ENCODE data around the gene BTNL3. TPM values are rescaled to one million over a fixed set of nuclear protein-coding genes. Genes with fewer than 3 reads are reported as not detected.
"Not testable (repeated sequence)": the region's sequence is repeated elsewhere in the genome, so short reads cannot be mapped to it uniquely, and the experiment has no call there.

BTNL3 gene
- total RNA-seq, 1 donor from 2014 or later: not detected

DNA sequence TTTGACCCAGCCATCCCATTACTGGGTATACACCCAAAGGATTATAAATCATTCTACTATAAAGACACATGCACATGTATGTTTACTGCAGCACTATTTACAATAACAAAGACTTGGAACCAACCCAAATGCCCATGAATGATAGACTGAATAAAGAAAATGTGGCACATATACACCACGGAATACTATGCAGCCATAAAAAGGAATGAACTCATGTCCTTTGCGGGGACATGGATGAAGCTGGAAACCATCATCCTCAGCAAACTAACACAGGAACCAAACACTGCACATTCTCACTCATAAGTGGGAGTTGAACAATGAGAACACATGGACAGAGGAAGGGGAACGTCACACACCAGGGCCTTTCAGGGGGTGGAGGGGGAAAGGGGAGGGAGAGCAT, 28.8 kb downstream of the BTNL3 start:
- H3K9me3 ChIP-seq (ENCODE audit: control insufficient read depth in 3 of 3, low read length in 3 of 3); H3K4me3 ChIP-seq (ENCODE audit: low read length in 3 of 3); H3K4me1 ChIP-seq (ENCODE audit: control insufficient read depth in 3 of 3, insufficient read depth in 3 of 3, low read length in 3 of 3); H3K27ac ChIP-seq (ENCODE audit: low read depth, low read length); H3K36me3 ChIP-seq (ENCODE audit: control insufficient read depth in 3 of 3, insufficient read depth in 3 of 3, low read length in 3 of 3); H3K9ac ChIP-seq (ENCODE audit: low read depth in 1 of 3, low read length in 3 of 3); H3K27me3 ChIP-seq (ENCODE audit: control insufficient read depth in 3 of 3, insufficient read depth in 3 of 3, low read length in 3 of 3): not testable (repeated sequence)

DNA sequence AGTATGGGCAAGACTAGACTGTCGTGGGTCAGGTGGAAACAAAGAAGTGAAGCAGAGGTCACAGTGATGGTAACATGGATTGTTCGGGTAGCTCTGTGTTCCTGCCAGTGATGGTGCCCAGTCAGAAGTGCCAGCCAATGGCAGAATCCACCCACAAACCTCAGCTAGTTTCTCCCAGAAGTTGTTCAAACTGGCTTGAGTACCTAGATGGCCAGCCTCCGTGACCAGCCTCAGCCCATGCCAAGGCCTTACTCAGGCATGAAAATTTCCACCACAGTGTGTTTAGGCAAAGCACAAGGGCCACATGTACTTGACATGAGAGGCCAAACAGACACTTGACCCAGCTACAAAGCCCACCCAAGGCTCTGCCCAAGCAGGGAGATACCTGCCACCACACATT, 32.0 kb downstream of the BTNL3 start:
- Histone ChIP-seq H3K27me3 (ENCODE audit: control insufficient read depth in 3 of 3, insufficient read depth in 3 of 3, low read length in 3 of 3) (no peaks in the 10 kb centered on the region), H3K36me3 (ENCODE audit: control insufficient read depth in 3 of 3, insufficient read depth in 3 of 3, low read length in 3 of 3) (no peaks in the 10 kb centered on the region), H3K9me3 (ENCODE audit: control insufficient read depth in 3 of 3, low read length in 3 of 3) (peaks cover 4 to 12% (median 9%) of the 10 kb centered on the region in 3 donors), H3K4me1 (ENCODE audit: control insufficient read depth in 3 of 3, insufficient read depth in 3 of 3, low read length in 3 of 3) (no peaks in the 10 kb centered on the region), H3K9ac (ENCODE audit: low read depth in 1 of 3, low read length in 3 of 3) (no peak overlapping the region), H3K4me3 (ENCODE audit: low read length in 3 of 3) (no peak overlapping the region), H3K27ac (ENCODE audit: low read depth, low read length) (no peak overlapping the region)

DNA sequence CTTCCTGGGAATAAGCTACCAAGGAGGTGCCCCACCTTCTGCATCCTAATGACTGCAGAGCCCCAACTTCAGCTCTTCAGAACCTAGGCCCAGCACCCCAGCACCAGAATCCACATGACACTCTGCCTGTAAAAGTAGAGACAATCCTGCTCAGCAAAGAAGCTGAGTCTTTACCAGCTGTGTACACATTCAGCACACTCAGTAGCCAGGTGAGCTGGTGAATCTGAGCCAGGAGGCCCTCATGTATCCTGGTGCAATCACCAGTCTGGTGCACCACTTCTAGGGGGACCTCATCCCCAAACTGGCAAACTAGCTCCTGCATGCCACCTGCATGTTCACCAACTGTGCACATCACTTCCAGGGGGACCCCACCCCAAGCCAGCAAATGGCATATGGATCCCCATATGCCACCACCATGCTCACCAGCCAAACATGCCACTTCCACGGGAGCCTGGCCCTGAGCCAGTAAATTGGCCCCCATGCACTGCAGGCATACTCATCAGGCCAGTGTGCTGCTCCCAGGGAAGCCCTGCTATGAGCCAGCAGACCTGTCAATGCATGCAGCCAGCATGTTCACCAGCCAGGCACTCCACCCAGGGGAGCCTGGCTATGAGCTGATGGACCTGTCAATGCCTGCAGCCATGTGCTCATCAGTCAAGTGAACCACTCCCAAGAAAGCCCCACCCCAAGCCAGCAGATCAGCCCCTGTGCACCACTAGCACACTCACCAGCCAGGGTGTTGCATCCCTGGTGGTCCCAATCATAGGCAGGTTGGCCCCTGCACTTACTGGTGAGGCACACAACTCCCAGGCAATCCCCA, 35.8 kb downstream of the BTNL3 start:
- H3K27me3 ChIP-seq (ENCODE audit: control insufficient read depth in 3 of 3, insufficient read depth in 3 of 3, low read length in 3 of 3): no peaks in the 10 kb centered on the region
- H3K36me3 ChIP-seq (ENCODE audit: control insufficient read depth in 3 of 3, insufficient read depth in 3 of 3, low read length in 3 of 3): no peaks in the 10 kb centered on the region
- no peak overlapping the region for H3K27ac ChIP-seq (ENCODE audit: low read depth, low read length)
- H3K4me3 ChIP-seq (ENCODE audit: low read length in 3 of 3): no peak overlapping the region
- H3K9me3 ChIP-seq (ENCODE audit: control insufficient read depth in 3 of 3, low read length in 3 of 3): peaks cover 4 to 12% (median 9%) of the 10 kb centered on the region in 3 donors
- H3K4me1 ChIP-seq (ENCODE audit: control insufficient read depth in 3 of 3, insufficient read depth in 3 of 3, low read length in 3 of 3): no peaks in the 10 kb centered on the region
- no peak overlapping the region for H3K9ac ChIP-seq (ENCODE audit: low read depth in 1 of 3, low read length in 3 of 3)

DNA sequence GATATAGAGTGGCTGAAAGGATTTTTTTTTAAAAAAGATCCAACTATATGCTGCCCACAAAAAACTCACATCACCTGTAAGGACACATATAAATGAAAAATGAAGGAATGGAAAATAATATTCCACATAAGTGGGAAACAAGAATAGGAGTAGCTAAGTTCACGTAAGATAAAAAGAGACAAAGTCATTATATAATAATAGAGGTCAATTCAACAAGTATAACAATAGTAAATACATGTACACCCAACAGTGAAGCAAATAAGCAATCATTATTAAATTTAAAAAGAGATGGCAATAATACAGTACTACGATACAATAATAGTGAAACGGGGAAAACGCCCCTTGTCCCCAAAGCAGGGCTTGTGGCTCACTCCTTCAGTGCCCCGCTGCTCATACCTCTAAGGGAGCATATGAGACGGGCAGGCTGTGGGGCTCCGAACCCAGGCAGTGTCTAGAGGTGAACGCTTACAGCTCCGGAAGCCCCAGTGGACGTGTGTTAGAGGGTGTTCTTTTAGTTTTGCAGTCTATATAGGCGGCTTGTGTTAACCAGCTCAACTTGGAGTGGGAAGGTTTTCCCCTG, 38.9 kb downstream of the BTNL3 start:
- H3K9me3 ChIP-seq (ENCODE audit: control insufficient read depth in 3 of 3, low read length in 3 of 3): peaks cover 4 to 7% (median 5%) of the 10 kb centered on the region in 3 donors
- H3K27ac ChIP-seq (ENCODE audit: low read depth, low read length): no peak overlapping the region
- no peak overlapping the region for H3K4me3 ChIP-seq (ENCODE audit: low read length in 3 of 3)
- no peaks in the 10 kb centered on the region for H3K36me3 ChIP-seq (ENCODE audit: control insufficient read depth in 3 of 3, insufficient read depth in 3 of 3, low read length in 3 of 3)
- H3K4me1 ChIP-seq (ENCODE audit: control insufficient read depth in 3 of 3, insufficient read depth in 3 of 3, low read length in 3 of 3): no peaks in the 10 kb centered on the region
- H3K9ac ChIP-seq (ENCODE audit: low read depth in 1 of 3, low read length in 3 of 3): no peak overlapping the region
- no peaks in the 10 kb centered on the region for H3K27me3 ChIP-seq (ENCODE audit: control insufficient read depth in 3 of 3, insufficient read depth in 3 of 3, low read length in 3 of 3)

DNA sequence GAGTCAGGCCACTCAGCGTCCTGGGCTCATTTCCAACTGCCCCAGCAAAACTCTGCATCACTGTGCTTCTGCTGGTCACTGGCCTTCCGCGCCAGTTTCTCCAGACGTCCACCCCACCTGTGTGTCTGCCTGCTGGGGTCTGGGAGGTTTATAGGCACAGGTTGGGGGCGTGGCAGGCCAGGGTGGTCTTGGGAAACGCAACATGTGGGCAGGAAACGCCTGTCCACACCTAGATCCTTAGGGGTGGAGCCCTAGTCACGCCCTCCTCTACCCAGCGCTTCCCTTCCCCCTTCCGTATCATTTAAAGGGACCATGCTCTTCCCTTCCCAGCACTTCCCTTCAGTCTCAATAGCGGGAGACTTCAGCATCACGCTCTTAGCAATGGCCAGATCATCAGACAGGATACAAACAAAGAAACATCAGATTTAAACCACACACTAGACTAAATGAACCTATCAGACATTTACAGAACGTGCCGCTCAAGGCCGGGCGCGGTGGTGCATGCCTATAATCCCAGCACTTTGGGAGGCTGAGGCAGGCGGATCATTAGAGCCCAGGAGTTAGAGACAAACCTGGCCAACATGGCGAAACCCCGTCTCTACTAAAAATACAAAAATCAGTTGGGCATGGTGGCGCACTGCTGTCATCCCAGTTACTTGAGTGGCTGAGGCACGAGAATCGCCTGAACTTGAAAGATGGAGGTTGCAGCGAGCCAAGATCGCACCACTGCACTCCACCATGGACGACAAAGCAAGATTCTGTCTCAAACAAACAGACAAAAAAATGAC, 39.6 kb downstream of the BTNL3 start:
- Histone ChIP-seq H3K4me1 (ENCODE audit: control insufficient read depth in 3 of 3, insufficient read depth in 3 of 3, low read length in 3 of 3) (no peaks in the 10 kb centered on the region), H3K36me3 (ENCODE audit: control insufficient read depth in 3 of 3, insufficient read depth in 3 of 3, low read length in 3 of 3) (no peaks in the 10 kb centered on the region), H3K27ac (ENCODE audit: low read depth, low read length) (no peak overlapping the region), H3K27me3 (ENCODE audit: control insufficient read depth in 3 of 3, insufficient read depth in 3 of 3, low read length in 3 of 3) (no peaks in the 10 kb centered on the region), H3K4me3 (ENCODE audit: low read length in 3 of 3) (no peak overlapping the region), H3K9ac (ENCODE audit: low read depth in 1 of 3, low read length in 3 of 3) (no peak overlapping the region), H3K9me3 (ENCODE audit: control insufficient read depth in 3 of 3, low read length in 3 of 3) (peaks cover 3 to 5% (median 4%) of the 10 kb centered on the region in 3 donors)

DNA sequence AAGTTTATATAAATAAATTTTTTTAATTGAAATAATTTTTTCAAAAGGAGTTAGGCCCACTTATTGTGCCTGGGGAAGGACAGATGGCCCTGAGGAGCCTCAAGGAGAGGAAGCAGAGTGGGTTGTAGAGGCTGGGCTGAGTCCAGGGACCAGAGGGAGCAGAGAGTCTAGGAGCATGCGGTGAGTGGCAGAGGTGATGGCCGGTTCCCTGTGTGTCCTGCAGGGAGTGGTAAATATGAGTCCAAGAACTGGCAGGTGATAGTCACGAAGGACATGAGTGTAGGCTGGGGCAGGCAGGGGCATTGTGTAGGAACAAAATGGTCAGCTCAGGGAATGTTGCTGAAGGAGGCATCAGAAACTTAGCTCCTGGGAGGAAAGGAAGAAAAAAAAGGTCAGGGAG, 43.1 kb downstream of the BTNL3 start:
- Histone ChIP-seq H3K27me3 (ENCODE audit: control insufficient read depth in 3 of 3, insufficient read depth in 3 of 3, low read length in 3 of 3) (peaks cover 5 to 8% (median 7%) of the 10 kb centered on the region in 3 donors), H3K4me1 (ENCODE audit: control insufficient read depth in 3 of 3, insufficient read depth in 3 of 3, low read length in 3 of 3) (peaks cover 0 to 5% (median 0%) of the 10 kb centered on the region in 3 donors), H3K27ac (ENCODE audit: low read depth, low read length) (no peak overlapping the region), H3K9ac (ENCODE audit: low read depth in 1 of 3, low read length in 3 of 3) (no peak overlapping the region), H3K4me3 (ENCODE audit: low read length in 3 of 3) (no peak overlapping the region), H3K9me3 (ENCODE audit: control insufficient read depth in 3 of 3, low read length in 3 of 3) (no peaks in the 10 kb centered on the region), H3K36me3 (ENCODE audit: control insufficient read depth in 3 of 3, insufficient read depth in 3 of 3, low read length in 3 of 3) (no peaks in the 10 kb centered on the region)

DNA sequence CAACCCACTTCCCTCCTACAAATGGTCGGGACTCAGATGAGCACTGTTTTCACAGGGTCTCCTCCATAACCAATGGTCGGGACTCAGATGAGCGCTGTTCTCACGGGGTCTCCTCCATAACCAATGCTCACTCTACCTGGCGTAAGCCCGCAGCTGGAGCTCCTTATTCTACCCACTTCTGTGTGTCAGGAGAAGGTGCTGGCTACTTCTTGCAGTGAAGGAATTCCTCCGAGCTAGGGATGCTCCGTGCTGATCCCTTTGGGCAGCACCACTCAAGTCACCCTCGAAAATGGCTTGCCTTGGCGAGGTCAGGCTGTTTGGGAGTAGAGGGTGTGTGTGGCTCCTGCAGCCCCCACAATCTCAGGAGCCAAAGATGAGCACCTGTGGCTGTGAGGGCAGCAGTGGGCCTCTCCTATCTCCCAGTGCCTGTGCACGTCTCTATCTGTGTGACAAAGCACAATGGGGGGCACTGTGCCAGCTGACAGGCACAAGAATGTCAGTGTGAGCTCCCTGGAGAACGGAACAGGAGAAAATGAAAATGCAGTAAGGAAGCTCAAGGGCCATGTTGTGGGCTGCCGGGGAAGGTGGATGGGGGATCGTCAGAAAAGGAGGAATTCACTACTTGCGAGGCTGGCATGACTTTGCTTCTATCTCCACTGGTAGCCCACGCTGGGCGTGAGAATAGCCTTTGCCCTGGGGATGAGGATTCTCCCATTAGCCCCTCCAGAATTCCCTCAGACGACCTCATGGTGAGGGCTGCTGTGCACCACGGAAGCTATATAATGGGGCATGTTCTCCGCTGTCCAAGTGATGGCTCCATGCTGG, 47.6 kb downstream of the BTNL3 start:
- no peak overlapping the region for H3K9ac ChIP-seq (ENCODE audit: low read depth in 1 of 3, low read length in 3 of 3)
- peaks cover 0 to 8% (median 0%) of the 10 kb centered on the region in 3 donors for H3K4me1 ChIP-seq (ENCODE audit: control insufficient read depth in 3 of 3, insufficient read depth in 3 of 3, low read length in 3 of 3)
- no peak overlapping the region for H3K4me3 ChIP-seq (ENCODE audit: low read length in 3 of 3)
- H3K27ac ChIP-seq (ENCODE audit: low read depth, low read length): no peak overlapping the region
- H3K9me3 ChIP-seq (ENCODE audit: control insufficient read depth in 3 of 3, low read length in 3 of 3): no peaks in the 10 kb centered on the region
- peaks cover 18 to 37% (median 21%) of the 10 kb centered on the region in 3 donors for H3K27me3 ChIP-seq (ENCODE audit: control insufficient read depth in 3 of 3, insufficient read depth in 3 of 3, low read length in 3 of 3)
- no peaks in the 10 kb centered on the region for H3K36me3 ChIP-seq (ENCODE audit: control insufficient read depth in 3 of 3, insufficient read depth in 3 of 3, low read length in 3 of 3)

DNA sequence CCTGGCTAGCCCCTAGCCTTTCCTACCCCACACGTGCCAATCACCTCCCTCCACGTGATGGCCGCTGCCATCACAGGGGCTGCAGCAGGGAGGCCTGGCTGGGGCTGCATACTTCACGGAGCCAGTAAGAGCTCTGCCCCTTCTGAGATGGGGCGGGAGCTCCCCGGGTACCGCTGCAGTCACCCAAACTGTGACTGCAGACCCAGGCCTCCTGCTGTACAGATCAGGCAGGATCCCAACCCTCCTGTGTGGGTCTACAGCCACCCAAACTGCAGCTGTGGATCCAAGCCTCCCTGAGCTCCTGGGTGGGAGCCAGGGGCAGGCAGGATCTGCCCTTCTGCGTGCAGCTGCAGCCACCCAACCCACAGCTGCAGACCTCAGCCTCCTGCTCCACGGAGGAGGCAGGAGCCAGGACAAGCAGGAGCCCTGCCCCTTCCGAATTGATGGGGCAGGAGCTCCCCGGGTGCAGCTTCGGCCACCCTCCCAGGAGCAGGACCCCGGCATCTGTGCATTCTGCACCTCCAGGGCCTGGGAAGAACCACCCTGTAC, 48.2 kb downstream of the BTNL3 start:
- no peak overlapping the region for H3K4me3 ChIP-seq (ENCODE audit: low read length in 3 of 3)
- no peaks in the 10 kb centered on the region for H3K36me3 ChIP-seq (ENCODE audit: control insufficient read depth in 3 of 3, insufficient read depth in 3 of 3, low read length in 3 of 3)
- no peaks in the 10 kb centered on the region for H3K9me3 ChIP-seq (ENCODE audit: control insufficient read depth in 3 of 3, low read length in 3 of 3)
- H3K4me1 ChIP-seq (ENCODE audit: control insufficient read depth in 3 of 3, insufficient read depth in 3 of 3, low read length in 3 of 3): peaks cover 0 to 8% (median 0%) of the 10 kb centered on the region in 3 donors
- H3K27ac ChIP-seq (ENCODE audit: low read depth, low read length): no peak overlapping the region
- H3K9ac ChIP-seq (ENCODE audit: low read depth in 1 of 3, low read length in 3 of 3): no peak overlapping the region
- H3K27me3 ChIP-seq (ENCODE audit: control insufficient read depth in 3 of 3, insufficient read depth in 3 of 3, low read length in 3 of 3): peaks cover 18 to 37% (median 21%) of the 10 kb centered on the region in 3 donors

DNA sequence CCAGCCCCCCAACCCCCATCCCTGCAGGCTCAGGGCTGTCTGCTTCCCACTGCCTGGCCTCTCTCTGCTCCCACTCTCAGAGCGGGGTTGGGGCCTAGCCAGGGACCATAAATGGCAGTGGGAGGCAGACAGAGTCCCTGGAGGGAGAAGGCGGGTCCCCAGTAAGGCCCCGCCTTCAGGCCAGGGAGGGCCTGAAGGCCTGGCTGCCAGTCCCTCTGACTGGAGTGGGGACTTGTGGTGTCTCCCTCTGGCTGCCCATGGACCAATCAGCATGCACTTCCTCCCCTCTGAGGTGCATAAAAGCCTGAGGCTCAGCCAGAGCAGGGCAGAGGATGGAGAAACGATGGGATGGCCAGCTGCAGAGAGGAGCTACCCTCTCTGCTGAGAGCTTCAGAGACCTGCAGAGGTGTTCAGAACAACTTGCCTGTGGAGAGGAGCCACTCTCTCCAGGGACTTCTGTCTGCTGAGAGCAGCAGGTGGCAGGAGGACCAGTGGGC, 48.8 kb downstream of the BTNL3 start:
- peaks cover 0 to 8% (median 0%) of the 10 kb centered on the region in 3 donors for H3K4me1 ChIP-seq (ENCODE audit: control insufficient read depth in 3 of 3, insufficient read depth in 3 of 3, low read length in 3 of 3)
- H3K9ac ChIP-seq (ENCODE audit: low read depth in 1 of 3, low read length in 3 of 3): no peak overlapping the region
- peaks cover 19 to 42% (median 21%) of the 10 kb centered on the region in 3 donors for H3K27me3 ChIP-seq (ENCODE audit: control insufficient read depth in 3 of 3, insufficient read depth in 3 of 3, low read length in 3 of 3)
- no peak overlapping the region for H3K4me3 ChIP-seq (ENCODE audit: low read length in 3 of 3)
- H3K27ac ChIP-seq (ENCODE audit: low read depth, low read length): no peak overlapping the region
- no peaks in the 10 kb centered on the region for H3K36me3 ChIP-seq (ENCODE audit: control insufficient read depth in 3 of 3, insufficient read depth in 3 of 3, low read length in 3 of 3)
- no peaks in the 10 kb centered on the region for H3K9me3 ChIP-seq (ENCODE audit: control insufficient read depth in 3 of 3, low read length in 3 of 3)
